LoVo (cell line): Measurements from ENCODE around the gene KCNH3.
"Not testable (repeated sequence)": the region's sequence is repeated elsewhere in the genome, so short reads cannot be mapped to it uniquely, and the experiment has no call there.

Experiments used
- DNase-seq: peaks from one replicate; pipeline ENCODE4 v3.0.0-alpha.2; 2016; ENCODE audit warnings: low spot score

The KCNH3 gene

GRCh38 chr12:49529414-49529813 lies 9.4 kb upstream of the KCNH3 start:
- no peak for DNase-seq

GRCh38 chr12:49531745-49532144 lies 7.1 kb upstream of the KCNH3 start:
- DNase-seq: no peak

DNA sequence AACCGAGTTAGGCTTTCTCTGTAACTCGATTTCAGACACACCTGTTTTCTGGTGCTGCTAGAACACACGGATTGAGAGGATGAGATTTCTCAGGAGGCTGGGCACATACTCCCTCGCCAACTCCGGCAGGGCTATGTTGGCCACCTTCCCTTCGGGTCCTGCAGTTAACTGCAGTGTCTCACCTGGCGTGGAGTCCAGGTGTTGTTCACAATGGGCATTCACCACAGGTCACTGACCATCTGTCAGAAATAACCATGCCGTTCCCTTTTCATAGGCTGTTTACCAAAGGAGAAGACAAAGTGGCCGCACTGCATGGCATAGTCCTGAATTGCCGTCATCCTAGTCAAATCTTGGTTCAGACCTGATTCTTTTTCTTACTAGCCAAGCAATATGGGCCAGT lies 5.5 kb upstream of the KCNH3 start:
- DNase-seq: no peak

DNA sequence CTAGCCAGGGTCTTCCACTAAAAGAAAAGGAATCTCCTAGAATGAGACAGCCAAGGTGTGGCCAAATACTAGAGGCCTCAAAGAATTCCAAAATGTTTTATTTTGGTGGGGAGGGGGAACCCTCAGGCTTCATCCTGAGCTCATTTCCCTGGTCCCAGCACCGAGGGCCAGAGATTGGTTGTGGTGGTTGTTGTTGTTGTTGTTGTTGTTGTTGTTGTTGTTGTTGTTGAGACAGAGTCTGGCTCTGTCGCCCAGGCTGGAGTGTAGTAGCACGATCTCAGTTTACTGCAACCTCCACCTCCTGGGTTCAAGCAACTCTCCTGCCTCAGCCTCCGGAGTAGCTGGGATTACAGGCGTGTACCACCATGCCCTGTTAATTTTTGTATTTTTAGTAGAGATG lies 4.7 kb upstream of the KCNH3 start:
- DNase-seq: not testable (repeated sequence)

DNA sequence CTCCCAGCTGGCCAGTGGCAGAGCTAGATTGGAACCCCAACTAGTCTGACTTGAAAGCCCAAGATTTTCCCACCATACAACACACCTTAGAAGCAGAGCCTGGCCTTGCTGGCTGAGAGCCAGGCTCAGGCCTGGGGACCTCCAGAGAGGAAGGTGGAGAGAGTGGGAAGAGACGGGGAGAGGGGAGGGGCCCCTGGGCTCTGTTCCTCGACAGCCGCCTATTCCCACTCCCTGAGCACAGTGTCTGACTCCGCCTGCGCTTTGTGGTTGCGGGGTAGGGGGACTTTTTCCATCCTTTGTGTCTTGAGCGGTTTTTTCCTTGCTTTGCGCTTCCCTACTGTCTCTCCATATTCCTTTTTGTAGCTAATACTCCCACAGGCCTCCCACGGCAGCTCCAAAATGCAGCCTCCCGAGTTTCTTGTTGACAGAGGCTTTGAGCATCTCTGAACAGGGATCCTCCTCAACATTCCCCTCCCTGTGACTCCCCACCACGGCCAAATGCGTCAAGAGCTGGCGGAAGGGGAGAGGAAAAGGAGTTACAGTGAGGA lies 4.0 kb upstream of the KCNH3 start:
- no peak for DNase-seq

- no peak for DNase-seq
These were observed 2.8 kb upstream of the KCNH3 start for GRCh38 chr12:49535921-49536525.

- DNase-seq: no peak
These were observed 2.2 kb upstream of the KCNH3 start for GRCh38 chr12:49536526-49537071.

DNA sequence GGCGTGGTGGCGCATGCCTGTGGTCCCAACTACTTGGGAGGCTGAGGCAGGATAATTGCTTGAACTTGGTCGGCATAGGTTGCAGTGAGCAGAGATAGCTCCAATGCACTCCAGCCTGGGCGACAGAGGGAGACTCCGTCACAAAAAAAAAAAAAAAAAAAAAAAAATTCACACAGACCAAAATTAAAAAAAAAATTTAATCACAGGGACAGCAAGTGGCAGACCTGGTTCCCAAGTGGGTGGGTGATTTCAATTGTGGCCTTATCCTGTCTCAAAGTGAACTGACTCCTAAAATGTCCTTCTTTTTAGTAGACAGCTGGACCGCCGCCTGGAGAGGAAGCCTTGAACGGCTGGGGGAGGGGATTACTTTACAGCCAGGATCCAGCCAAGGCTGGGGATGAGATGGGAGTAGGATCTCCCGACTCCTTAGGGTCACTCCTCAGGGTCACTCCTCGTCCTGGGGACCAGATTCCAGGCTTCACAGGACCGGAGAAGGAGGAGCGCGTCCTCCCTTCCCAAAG lies 1.5 kb upstream of the KCNH3 start:
- no peak for DNase-seq

DNA sequence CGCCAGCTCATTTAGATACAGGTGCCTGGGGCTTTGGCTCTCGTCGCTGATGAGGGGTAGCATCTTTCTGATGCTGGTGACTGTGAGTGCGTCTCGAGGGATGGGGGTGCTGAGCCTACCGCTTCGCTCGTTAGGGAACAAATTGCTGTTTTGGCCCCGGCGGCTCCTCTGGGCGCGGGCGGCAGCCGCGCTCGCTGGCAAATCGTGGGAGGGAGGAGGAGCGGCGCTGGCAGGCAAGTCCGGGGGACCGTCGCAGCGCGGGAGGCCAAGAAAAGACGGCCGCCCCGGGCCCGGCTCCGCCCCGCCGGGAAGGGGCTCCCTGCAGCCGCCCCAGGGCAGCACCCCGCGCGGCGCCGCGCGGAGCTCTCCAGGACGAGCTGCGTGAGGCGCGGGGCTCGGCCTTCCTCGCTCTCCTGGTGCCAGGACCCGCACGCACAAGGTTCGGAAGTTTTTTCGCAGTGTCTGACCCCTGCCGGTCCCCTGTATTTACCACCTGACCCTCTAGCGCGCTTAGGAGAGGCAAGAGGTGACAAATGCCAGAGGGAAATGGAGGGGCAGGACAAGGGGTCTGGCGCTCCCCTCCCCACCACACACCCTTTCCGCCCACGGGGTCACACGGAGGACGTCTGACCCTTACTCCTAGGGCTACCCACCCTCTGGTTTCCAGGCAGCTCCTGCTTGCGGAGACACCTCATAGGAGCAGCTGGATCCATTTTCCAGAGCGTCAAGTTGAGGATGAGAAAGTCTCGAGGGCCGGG lies 899 bp upstream of the KCNH3 start:
- no peak for DNase-seq

- DNase-seq: no peak
These were observed 787 bp downstream of the KCNH3 start for GRCh38 chr12:49539406-49540228.

- no peak for DNase-seq
These were observed 1.7 kb downstream of the KCNH3 start for GRCh38 chr12:49540229-49541139.

- DNase-seq: no peak
These were observed 2.5 kb downstream of the KCNH3 start for GRCh38 chr12:49541140-49541861.

DNA sequence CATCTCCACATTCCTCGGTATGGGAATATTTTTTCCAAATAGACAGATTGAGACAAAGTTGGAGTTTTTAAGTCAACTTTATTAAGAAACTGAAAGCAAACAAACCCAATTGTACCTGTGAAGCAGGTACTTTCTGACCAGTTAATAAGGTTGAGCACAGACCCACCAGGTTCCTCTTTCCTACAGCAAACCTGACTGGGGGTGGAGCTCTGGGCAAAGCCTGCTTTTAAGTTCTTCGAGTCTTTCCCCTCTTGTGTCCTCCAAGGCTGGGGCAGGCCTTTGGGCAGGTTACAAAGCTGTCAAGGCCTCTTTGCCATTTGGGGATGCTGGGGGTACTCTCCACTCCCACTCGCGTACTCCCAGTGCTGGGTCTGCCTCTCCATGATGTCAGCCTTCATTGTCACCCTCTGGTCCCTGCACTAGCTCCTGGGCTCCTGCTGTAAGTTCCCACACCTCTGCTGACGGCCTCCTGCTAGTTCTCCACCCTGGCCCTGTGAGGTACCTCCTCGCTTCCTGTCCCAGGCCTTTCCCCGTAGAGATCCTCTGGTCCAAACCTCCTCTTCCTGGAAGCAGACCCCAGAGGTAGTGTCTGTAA lies 3.2 kb downstream of the KCNH3 start:
- DNase-seq: no peak

- DNase-seq: no peak
These were observed 3.8 kb downstream of the KCNH3 start for GRCh38 chr12:49542592-49543160.

- no peak for DNase-seq
These were observed 4.5 kb downstream of the KCNH3 start for GRCh38 chr12:49543221-49543913.

- DNase-seq: no peak
These were observed 5.3 kb downstream of the KCNH3 start for GRCh38 chr12:49543914-49544815.

DNA sequence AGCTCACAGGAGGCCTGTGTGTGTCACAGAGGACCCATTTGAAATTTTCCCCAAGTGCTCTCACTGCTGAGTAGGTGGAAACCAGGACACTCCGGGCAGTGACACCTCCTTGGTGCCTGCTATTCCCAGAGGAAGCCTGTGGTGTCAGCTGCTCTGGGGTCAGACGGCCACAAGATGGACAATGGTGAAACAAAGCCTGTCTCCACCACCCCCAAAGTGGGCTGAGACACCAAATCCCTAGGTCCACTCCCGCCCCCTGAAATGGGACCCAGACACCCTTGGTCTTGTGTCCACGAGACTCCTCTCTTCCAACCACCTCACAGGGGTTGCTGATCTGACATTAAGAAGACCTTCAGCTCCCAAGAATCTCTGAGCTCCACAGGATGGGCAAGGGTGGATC lies 7.0 kb downstream of the KCNH3 start:
- DNase-seq: no peak

DNA sequence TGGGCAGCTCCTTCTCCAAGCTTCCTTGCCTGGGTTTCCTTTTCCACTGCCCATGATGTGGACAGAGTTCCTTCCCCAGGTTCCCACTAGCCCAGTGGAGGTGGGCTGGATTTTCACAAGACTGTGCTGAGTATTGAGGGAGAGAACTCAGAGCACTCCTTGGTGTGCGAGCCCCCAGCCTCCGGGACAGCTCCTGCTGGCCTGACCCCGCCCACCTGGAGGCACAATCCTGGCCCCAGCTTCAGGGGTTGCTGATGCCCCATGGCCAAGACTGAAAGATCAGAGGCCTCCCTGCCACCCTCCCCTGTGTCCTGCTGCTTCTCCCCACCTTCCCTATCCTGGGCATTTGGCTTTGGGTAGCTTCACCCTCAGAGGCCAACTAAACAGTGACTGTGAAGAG lies 7.7 kb downstream of the KCNH3 start:
- DNase-seq: no peak
